Endothelial cell (in vitro differentiated cells): Measurements from ENCODE around the gene NCOA3. TPM values are rescaled to one million over a fixed set of nuclear protein-coding genes. Genes with fewer than 3 reads are reported as not detected.

Source experiments
- DNase-seq: peaks from one replicate; pipeline ENCODE4 v3.0.0; 2021; ENCODE audit warnings: low spot score
- H3K27ac Mint-ChIP-seq: one replicate; pipeline ENCODE4 v1.8.0; 2021; ENCODE audit warnings: mixed read lengths, inconsistent platforms; ENCODE audit not compliant: unreplicated experiment
- H3K27me3 Mint-ChIP-seq: one replicate; pipeline ENCODE4 v1.8.0; 2021; ENCODE audit warnings: mild to moderate bottlenecking, moderate library complexity, mixed read lengths, inconsistent platforms; ENCODE audit not compliant: unreplicated experiment
- H3K36me3 Mint-ChIP-seq: one replicate; pipeline ENCODE4 v1.8.0; 2021; ENCODE audit warnings: mild to moderate bottlenecking, low read depth, mixed read lengths, inconsistent platforms; ENCODE audit not compliant: unreplicated experiment
- H3K4me1 Mint-ChIP-seq: one replicate; pipeline ENCODE4 v1.8.0; 2021; ENCODE audit warnings: mild to moderate bottlenecking, mixed read lengths, inconsistent platforms; ENCODE audit not compliant: unreplicated experiment
- H3K4me3 Mint-ChIP-seq: one replicate; pipeline ENCODE4 v1.8.0; 2021; ENCODE audit warnings: mild to moderate bottlenecking, mixed read lengths, inconsistent platforms; ENCODE audit not compliant: unreplicated experiment
- H3K9me3 Mint-ChIP-seq: one replicate; pipeline ENCODE4 v1.8.0; 2021; ENCODE audit warnings: mixed read lengths, inconsistent platforms; ENCODE audit not compliant: unreplicated experiment
- CTCF ChIP-seq: fragments of 200-600 bp; sonication (generic); IDR thresholded peaks from one replicate; pipeline ENCODE4 v1.5.0; 2021; ENCODE audit warnings: antibody characterized with exemption; ENCODE audit not compliant: unreplicated experiment
- total RNA-seq: library from RNA; stranded (reverse); fragmentation: NEBNext Ultra II Directional; extraction: Animal tissue kit (Norgen Biotek cat#: 25700); gene quantifications from one replicate; pipeline ENCODE4 v1.2.1, GENCODE V29; 2021; ENCODE audit not compliant: unreplicated experiment

The NCOA3 gene
- total RNA-seq, 1 donor from 2014 or later, result 54.8 TPM

- Mint-ChIP-seq H3K9me3 (no peaks in the 10 kb centered on the region), H3K36me3 (peaks cover 40% of the 10 kb centered on the region)
Measured at GRCh38 chr20:47656318-47656717, 154.6 kb downstream of the NCOA3 start.

GRCh38 chr20:47659904-47660601 is 158.4 kb downstream of the NCOA3 start:
- Mint-ChIP-seq H3K4me3 (no peak overlapping the region), H3K27ac (no peak overlapping the region), H3K9me3 (no peaks in the 10 kb centered on the region), H3K36me3 (peaks cover 36% of the 10 kb centered on the region), H3K4me1 (peaks cover 17% of the 10 kb centered on the region), H3K27me3 (peaks cover 12% of the 10 kb centered on the region)
- TF ChIP-seq CTCF, result no peak
- no peak for DNase-seq

More at GRCh38 chr20:47656318-47656717, 154.6 kb downstream of the NCOA3 start:
- Mint-ChIP-seq H3K27ac (no peak overlapping the region), H3K27me3 (peaks cover 3% of the 10 kb centered on the region), H3K4me3 (no peak overlapping the region), H3K4me1 (peaks cover 14% of the 10 kb centered on the region)
- no peak for TF ChIP-seq CTCF
- no peak for DNase-seq

- Mint-ChIP-seq H3K27ac (no peak overlapping the region), H3K9me3 (no peaks in the 10 kb centered on the region), H3K27me3 (peaks cover 12% of the 10 kb centered on the region), H3K4me3 (no peak overlapping the region), H3K4me1 (peaks cover 17% of the 10 kb centered on the region), H3K36me3 (peaks cover 36% of the 10 kb centered on the region)
- no peak for DNase-seq
- TF ChIP-seq CTCF, result no peak
Measured at GRCh38 chr20:47660602-47660905, 158.9 kb downstream of the NCOA3 start.

GRCh38 chr20:47660983-47661700 is 159.5 kb downstream of the NCOA3 start:
- no peak overlapping the region for H3K27ac Mint-ChIP-seq
- no peak overlapping the region for H3K4me3 Mint-ChIP-seq
- no peak for DNase-seq
- TF ChIP-seq CTCF, result no peak
- H3K27me3 Mint-ChIP-seq, result peaks cover 12% of the 10 kb centered on the region
- H3K4me1 Mint-ChIP-seq, result peaks cover 17% of the 10 kb centered on the region
- H3K36me3 Mint-ChIP-seq, result peaks cover 32% of the 10 kb centered on the region
- H3K9me3 Mint-ChIP-seq, result no peaks in the 10 kb centered on the region

- Mint-ChIP-seq H3K9me3 (no peaks in the 10 kb centered on the region), H3K4me3 (no peak overlapping the region), H3K36me3 (peaks cover 34% of the 10 kb centered on the region), H3K27ac (no peak overlapping the region), H3K4me1 (peaks cover 17% of the 10 kb centered on the region), H3K27me3 (peaks cover 16% of the 10 kb centered on the region)
- no peak for TF ChIP-seq CTCF
- no peak for DNase-seq
Measured at GRCh38 chr20:47661714-47662113, 160.0 kb downstream of the NCOA3 start.
